B cell (primary cell): Measurements from ENCODE around the gene ESRRA.

Source experiments
- CTCF ChIP-seq: fragments of 200-600 bp; IDR thresholded peaks from one replicate; pipeline ENCODE4 v1.8.0; 2022; ENCODE audit warnings: antibody characterized with exemption, mild to moderate bottlenecking
- EZH2 ChIP-seq: IDR thresholded peaks from 2 replicates; pipeline ENCODE4 v1.6.1; 2012; ENCODE audit warnings: borderline replicate concordance, low read depth, mild to moderate bottlenecking, moderate library complexity, low read length; ENCODE audit not compliant: insufficient read depth, poor library complexity, severe bottlenecking

DNA sequence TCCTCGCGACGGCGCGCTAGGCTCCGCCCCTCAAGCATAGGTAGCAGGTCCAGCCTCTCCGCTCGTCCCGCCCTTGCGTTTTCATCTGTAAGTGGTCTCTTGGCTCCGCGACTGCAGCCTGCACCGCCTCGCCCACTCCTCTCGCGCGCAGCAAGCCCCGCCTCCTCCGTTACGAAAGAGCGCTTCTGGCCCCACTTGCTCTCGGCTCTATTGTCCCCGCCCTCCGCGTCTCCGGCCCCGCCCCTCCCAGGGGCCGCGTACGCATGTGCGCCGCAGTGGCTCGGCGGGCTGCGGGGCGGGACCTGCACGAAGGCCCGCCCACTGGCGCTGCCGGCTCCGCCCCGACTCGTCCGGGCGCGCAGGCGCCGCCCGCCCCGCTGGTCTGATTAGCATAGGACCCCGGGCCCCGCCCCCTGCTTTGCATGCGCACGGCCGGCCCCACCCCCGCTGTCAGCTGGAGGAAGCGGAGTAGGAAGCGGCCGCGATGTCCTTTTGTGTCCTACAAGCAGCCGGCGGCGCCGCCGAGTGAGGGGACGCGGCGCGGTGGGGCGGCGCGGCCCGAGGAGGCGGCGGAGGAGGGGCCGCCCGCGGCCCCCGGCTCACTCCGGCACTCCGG lies at the start of gene ESRRA:
- TF ChIP-seq CTCF = no peak
- TF ChIP-seq EZH2 = no peak
